NB4 (cell line): ENCODE measurements around the gene CAMK2A.

ENCODE experiments used
- CTCF ChIP-seq: IDR thresholded peaks from one replicate; pipeline ENCODE4 v1.5.1; 2012; ENCODE audit warnings: low read depth, low read length
- MAX ChIP-seq: IDR thresholded peaks from 2 replicates; pipeline ENCODE4 v1.6.1; 2011; ENCODE audit warnings: low read depth, low read length
- MYC ChIP-seq: IDR thresholded peaks from 2 replicates; pipeline ENCODE4 v1.6.1; 2011; ENCODE audit warnings: low read depth, low read length
- POLR2A ChIP-seq: IDR thresholded peaks from 2 replicates; pipeline ENCODE4 v1.6.1; 2011; ENCODE audit warnings: mild to moderate bottlenecking; ENCODE audit not compliant: insufficient read length; ENCODE audit errors: extremely low read depth

GRCh38 chr5:150327139-150327538 is 37.6 kb upstream of the CAMK2A start:
- TF ChIP-seq MYC, result no peak
- TF ChIP-seq CTCF, result no peak
- no peak for TF ChIP-seq POLR2A
- no peak for TF ChIP-seq MAX
